ENCODE measurements around the gene C1orf216. TPM values are rescaled to one million over a fixed set of nuclear protein-coding genes. Genes with fewer than 3 reads are reported as not detected.
"Not testable (repeated sequence)": the region's sequence is repeated elsewhere in the genome, so short reads cannot be mapped to it uniquely, and the experiment has no call there.

The C1orf216 gene
- total RNA-seq, 4 donors from 2014 or later = 10.1 to 16.7 (median 11.3) TPM

GRCh38 chr1:35692317-35692716, 26.4 kb downstream of the C1orf216 start:
- TF ChIP-seq POLR2A (IDR thresholded peaks at IDR 0.05) (no peak), CTCF (IDR thresholded peaks at IDR 0.05 in 4 of 5, conservative IDR thresholded peaks at IDR 0.05 in 1 of 5) (no peak)
- intact Hi-C loops (cut with DNase I; ENCODE audit: low total_unique reads) = no loop called here
- no peak for ATAC-seq

GRCh38 chr1:35691571-35692220, 27.0 kb downstream of the C1orf216 start:
- DNase-seq (no peak), ATAC-seq (no peak)
- intact Hi-C loops (cut with DNase I; ENCODE audit: low total_unique reads) = no loop called here
- no peak overlapping the region for H3K4me3 ChIP-seq
- H3K27ac ChIP-seq = no peak overlapping the region
- in situ Hi-C loops (cut with MboI; ENCODE audit: low sequenced_read_pairs in 4 of 4) = no loop called here
- no peaks in the 10 kb centered on the region for H3K4me1 ChIP-seq
- no peak for TF ChIP-seq POLR2A (IDR thresholded peaks at IDR 0.05)
- TF ChIP-seq CTCF (IDR thresholded peaks at IDR 0.05 in 4 of 5, conservative IDR thresholded peaks at IDR 0.05 in 1 of 5) = no peak
- no peaks in the 10 kb centered on the region for H3K9me3 ChIP-seq
- H3K36me3 ChIP-seq = no peaks in the 10 kb centered on the region
- H3K27me3 ChIP-seq = peaks cover 0 to 15% (median 6%) of the 10 kb centered on the region in 3 donors

More at GRCh38 chr1:35692317-35692716, 26.4 kb downstream of the C1orf216 start:
- no peaks in the 10 kb centered on the region for H3K9me3 ChIP-seq
- H3K27ac ChIP-seq = no peak overlapping the region
- no peak for DNase-seq
- no peak overlapping the region for H3K4me3 ChIP-seq
- in situ Hi-C loops (cut with MboI; ENCODE audit: low sequenced_read_pairs in 4 of 4) = no loop called here
- no peaks in the 10 kb centered on the region for H3K4me1 ChIP-seq
- no peaks in the 10 kb centered on the region for H3K36me3 ChIP-seq
- H3K27me3 ChIP-seq = peaks cover 0 to 9% (median 7%) of the 10 kb centered on the region in 3 donors

- TF ChIP-seq CTCF (IDR thresholded peaks at IDR 0.05 in 4 of 5, conservative IDR thresholded peaks at IDR 0.05 in 1 of 5) = no peak
- no peak for TF ChIP-seq POLR2A (IDR thresholded peaks at IDR 0.05)
- Histone ChIP-seq H3K27me3 (peaks cover 0 to 13% (median 6%) of the 10 kb centered on the region in 3 donors), H3K27ac (no peak overlapping the region), H3K4me1 (no peaks in the 10 kb centered on the region), H3K36me3 (no peaks in the 10 kb centered on the region), H3K9me3 (no peaks in the 10 kb centered on the region), H3K4me3 (no peak overlapping the region)
- DNase-seq = no peak
- intact Hi-C loops (cut with DNase I; ENCODE audit: low total_unique reads) (no loop called here), in situ Hi-C loops (cut with MboI; ENCODE audit: low sequenced_read_pairs in 4 of 4) (no loop called here)
- no peak for ATAC-seq
Measured at GRCh38 chr1:35691080-35691479, 27.6 kb downstream of the C1orf216 start.

GRCh38 chr1:35690103-35690502, 28.6 kb downstream of the C1orf216 start:
- H3K27ac ChIP-seq; H3K4me1 ChIP-seq; DNase-seq; ATAC-seq; in situ Hi-C loops (cut with MboI; ENCODE audit: low sequenced_read_pairs in 4 of 4); intact Hi-C loops (cut with DNase I; ENCODE audit: low total_unique reads); H3K9me3 ChIP-seq; H3K36me3 ChIP-seq; H3K4me3 ChIP-seq: not testable (repeated sequence)
- H3K27me3 ChIP-seq = peaks cover 0 to 19% (median 0%) of the 10 kb centered on the region in 3 donors

- H3K4me3 ChIP-seq = no peak overlapping the region
- H3K27ac ChIP-seq = no peak overlapping the region
- intact Hi-C loops (cut with DNase I; ENCODE audit: low total_unique reads) = no loop called here
- in situ Hi-C loops (cut with MboI; ENCODE audit: low sequenced_read_pairs in 4 of 4) = no loop called here
- TF ChIP-seq POLR2A (IDR thresholded peaks at IDR 0.05) = no peak
- no peak for TF ChIP-seq CTCF (IDR thresholded peaks at IDR 0.05 in 4 of 5, conservative IDR thresholded peaks at IDR 0.05 in 1 of 5)
- H3K27me3 ChIP-seq = peaks cover 0 to 18% (median 0%) of the 10 kb centered on the region in 3 donors
- H3K9me3 ChIP-seq = no peaks in the 10 kb centered on the region
- no peak for DNase-seq
- ATAC-seq = no peak
- H3K4me1 ChIP-seq = no peaks in the 10 kb centered on the region
- H3K36me3 ChIP-seq = no peaks in the 10 kb centered on the region
Measured at GRCh38 chr1:35688161-35688560, 30.5 kb downstream of the C1orf216 start.

Measured in gastrocnemius medialis (tissue), 4 donors.